ENCODE data around the gene IL4I1. TPM values are rescaled to one million over a fixed set of nuclear protein-coding genes. Genes with fewer than 3 reads are reported as not detected.

Gene IL4I1
- total and polyA plus RNA-seq, 4 donors = 3.6 to 21.2 (median 3.8) TPM

DNA sequence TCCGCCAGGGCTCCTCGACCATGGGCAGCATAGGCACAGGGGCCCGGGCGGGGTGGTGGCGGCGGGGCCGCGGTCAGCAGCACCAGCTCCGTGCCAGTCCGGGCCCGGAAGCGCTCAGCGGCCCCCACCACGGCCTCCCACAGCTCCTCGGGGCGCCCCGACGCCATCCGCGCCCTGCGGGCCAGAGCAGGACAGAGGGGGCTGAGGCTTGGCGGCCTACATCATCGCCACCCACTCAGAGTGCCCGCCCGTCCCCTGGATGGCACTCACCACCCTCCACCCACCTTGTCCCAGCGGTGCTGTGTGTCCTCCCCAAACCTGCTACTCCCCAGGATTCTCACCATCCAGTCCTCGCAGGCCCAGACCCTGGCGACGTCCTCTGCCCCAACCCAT, 23.6 kb downstream of the IL4I1 start:
- peaks cover 0 to 10% (median 6%) of the 10 kb centered on the region in 4 donors for H3K36me3 ChIP-seq (ENCODE audit: control insufficient read depth in 4 of 4, insufficient read depth in 4 of 4, low read length in 4 of 4)
- no peak overlapping the region for H3K27ac ChIP-seq (ENCODE audit: low read depth in 1 of 2, low read length in 1 of 2)
- no peak overlapping the region for H3K4me3 ChIP-seq
- DNase-seq (no peak), ATAC-seq (ENCODE audit: insufficient read depth, low FRiP score) (no peak)
- WGBS, 2 donors = 95% methylated on average over 28 to 29 of the region's 29 CpGs
- peaks cover 0 to 27% (median 10%) of the 10 kb centered on the region in 5 donors for H3K4me1 ChIP-seq (ENCODE audit: control insufficient read depth in 5 of 5, insufficient read depth in 5 of 5, low read length in 5 of 5)
- H3K27me3 ChIP-seq (ENCODE audit: control insufficient read depth in 3 of 3, insufficient read depth in 3 of 3, low read length in 2 of 3) = no peaks in the 10 kb centered on the region
- H3K9ac ChIP-seq (ENCODE audit: insufficient read depth in 1 of 2, low read length in 2 of 2) = no peak overlapping the region
- no peak for TF ChIP-seq CTCF (IDR thresholded peaks at IDR 0.05; ENCODE audit: control extremely low read depth, extremely low read depth)
- H3K9me3 ChIP-seq (ENCODE audit: control insufficient read depth in 4 of 4, insufficient read depth in 3 of 4, low read length in 3 of 4) = no peaks in the 10 kb centered on the region

- H3K27me3 ChIP-seq (ENCODE audit: control insufficient read depth in 3 of 3, insufficient read depth in 3 of 3, low read length in 2 of 3) = no peaks in the 10 kb centered on the region
- H3K9me3 ChIP-seq (ENCODE audit: control insufficient read depth in 4 of 4, insufficient read depth in 3 of 4, low read length in 3 of 4) = no peaks in the 10 kb centered on the region
- no peak overlapping the region for H3K9ac ChIP-seq (ENCODE audit: insufficient read depth in 1 of 2, low read length in 2 of 2)
- DNase-seq (no peak), ATAC-seq (ENCODE audit: insufficient read depth, low FRiP score) (no peak)
- H3K27ac ChIP-seq (ENCODE audit: low read depth in 1 of 2, low read length in 1 of 2) = no peak overlapping the region
- no peak for TF ChIP-seq CTCF (IDR thresholded peaks at IDR 0.05; ENCODE audit: control extremely low read depth, extremely low read depth)
- no peak overlapping the region for H3K4me3 ChIP-seq
- WGBS, 2 donors = 89 to 93% methylated on average over 27 of the region's 27 CpGs
- H3K36me3 ChIP-seq (ENCODE audit: control insufficient read depth in 4 of 4, insufficient read depth in 4 of 4, low read length in 4 of 4) = peaks cover 0 to 10% (median 6%) of the 10 kb centered on the region in 4 donors
- H3K4me1 ChIP-seq (ENCODE audit: control insufficient read depth in 5 of 5, insufficient read depth in 5 of 5, low read length in 5 of 5) = peaks cover 0 to 29% (median 12%) of the 10 kb centered on the region in 5 donors
These were observed 24.2 kb downstream of the IL4I1 start for GRCh38 chr19:49872245-49873128.

- no peak for DNase-seq
- peaks cover 1 to 34% (median 14%) of the 10 kb centered on the region in 5 donors for H3K4me1 ChIP-seq (ENCODE audit: control insufficient read depth in 5 of 5, insufficient read depth in 5 of 5, low read length in 5 of 5)
- H3K27me3 ChIP-seq (ENCODE audit: control insufficient read depth in 3 of 3, insufficient read depth in 3 of 3, low read length in 2 of 3) = no peaks in the 10 kb centered on the region
- WGBS, 2 donors = 93 to 94% methylated on average over 17 of the region's 17 CpGs
- peaks cover 0 to 10% (median 6%) of the 10 kb centered on the region in 4 donors for H3K36me3 ChIP-seq (ENCODE audit: control insufficient read depth in 4 of 4, insufficient read depth in 4 of 4, low read length in 4 of 4)
- no peak overlapping the region for H3K9ac ChIP-seq (ENCODE audit: insufficient read depth in 1 of 2, low read length in 2 of 2)
- H3K4me3 ChIP-seq = no peak overlapping the region
- no peak for TF ChIP-seq CTCF (IDR thresholded peaks at IDR 0.05; ENCODE audit: control extremely low read depth, extremely low read depth)
- ATAC-seq (ENCODE audit: insufficient read depth, low FRiP score) = no peak
- no peaks in the 10 kb centered on the region for H3K9me3 ChIP-seq (ENCODE audit: control insufficient read depth in 4 of 4, insufficient read depth in 3 of 4, low read length in 3 of 4)
- H3K27ac ChIP-seq (ENCODE audit: low read depth in 1 of 2, low read length in 1 of 2) = no peak overlapping the region
These were observed 25.2 kb downstream of the IL4I1 start for GRCh38 chr19:49871349-49871985.
